UCSD-AML1 (cell line): ENCODE measurements around the gene DRAP1.
A peak's percentile ranks its signal among the peaks of the same experiment; 100 is the strongest.

Experiments used
- DNase-seq: peaks from one replicate; lab custom pipeline; 2025; ENCODE audit not compliant: unreplicated experiment; lab: John Stamatoyannopoulos, UW

Gene DRAP1

DNA sequence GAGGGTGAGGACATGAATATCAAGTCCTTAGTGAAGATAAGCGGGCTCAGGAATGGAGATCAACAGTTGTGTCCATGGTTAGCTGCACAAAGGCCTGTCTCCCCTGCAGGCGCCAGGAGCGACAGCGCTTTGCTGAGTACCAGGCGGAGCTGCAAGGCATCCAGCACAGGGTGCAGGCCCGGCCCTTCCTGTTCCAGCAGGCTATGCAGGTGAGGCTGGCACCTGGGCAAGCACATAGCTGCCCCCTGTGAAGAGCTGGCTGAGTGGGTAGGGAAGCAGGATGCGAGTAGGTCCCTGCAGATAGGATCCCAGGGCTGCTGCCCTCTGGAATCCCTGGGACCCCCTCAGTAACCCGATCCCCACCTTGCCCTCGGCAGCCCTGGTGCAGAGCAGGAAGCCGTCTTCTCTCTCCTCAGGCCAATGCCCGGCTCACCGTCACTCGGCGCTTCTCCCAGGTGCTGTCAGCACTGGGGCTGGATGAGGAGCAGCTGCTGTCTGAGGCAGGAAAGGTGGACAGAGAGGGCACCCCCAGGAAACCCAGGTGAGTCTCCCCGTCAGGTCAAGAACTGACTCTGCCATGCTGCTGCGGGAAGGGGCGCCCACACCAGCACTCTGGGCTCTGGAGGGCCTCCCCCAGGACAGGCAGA is 39.7 kb downstream of the DRAP1 start:
- DNase-seq, result no peak

GRCh38 chr11:65960824-65961266 is 41.6 kb downstream of the DRAP1 start:
- DNase-seq, result no peak

DNA sequence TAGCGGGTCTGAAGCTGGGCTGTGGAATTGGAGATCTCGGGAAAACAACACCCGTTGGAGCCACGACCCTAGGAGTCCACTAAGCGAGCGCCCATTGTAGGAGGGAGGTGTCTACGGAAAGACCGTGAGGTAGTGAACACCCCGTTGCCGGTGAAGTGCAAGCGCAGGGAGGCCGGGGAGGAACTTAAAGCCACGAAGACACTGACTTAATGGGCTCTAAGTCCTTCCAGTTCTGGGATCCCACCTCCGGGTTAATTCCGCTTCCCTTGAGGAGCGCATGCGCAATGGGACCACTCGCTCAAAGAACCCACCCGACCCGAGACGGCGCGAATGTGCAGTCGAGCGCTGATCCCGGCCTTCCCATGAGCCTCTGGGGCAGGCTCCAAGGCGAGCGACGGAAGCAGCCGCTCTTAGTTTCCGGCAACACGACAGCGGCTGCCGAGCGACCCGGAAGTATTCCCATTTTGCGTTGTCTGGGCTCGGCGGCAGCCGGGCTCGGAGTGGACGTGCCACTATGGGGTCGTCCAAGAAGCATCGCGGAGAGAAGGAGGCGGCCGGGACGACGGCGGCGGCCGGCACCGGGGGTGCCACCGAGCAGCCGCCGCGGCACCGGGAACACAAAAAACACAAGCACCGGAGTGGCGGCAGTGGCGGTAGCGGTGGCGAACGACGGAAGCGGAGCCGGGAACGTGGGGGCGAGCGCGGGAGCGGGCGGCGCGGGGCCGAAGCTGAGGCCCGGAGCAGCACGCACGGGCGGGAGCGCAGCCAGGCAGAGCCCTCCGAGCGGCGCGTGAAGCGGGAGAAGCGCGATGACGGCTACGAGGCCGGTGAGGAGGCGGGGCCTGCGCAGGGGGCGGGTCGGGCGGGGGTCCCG is 42.3 kb downstream of the DRAP1 start, which contains the start of gene SART1:
Gene SART1, plus strand, starts transcription at position 468 of the 874 bp plus-strand sequence. Its CDS starts 47 bp downstream, at position 515.
- peak; percentile 98 for DNase-seq

GRCh38 chr11:65962141-65962564 is 42.9 kb downstream of the DRAP1 start:
- no peak for DNase-seq

GRCh38 chr11:65964906-65965305 is 45.7 kb downstream of the DRAP1 start:
- DNase-seq, result no peak

DNA sequence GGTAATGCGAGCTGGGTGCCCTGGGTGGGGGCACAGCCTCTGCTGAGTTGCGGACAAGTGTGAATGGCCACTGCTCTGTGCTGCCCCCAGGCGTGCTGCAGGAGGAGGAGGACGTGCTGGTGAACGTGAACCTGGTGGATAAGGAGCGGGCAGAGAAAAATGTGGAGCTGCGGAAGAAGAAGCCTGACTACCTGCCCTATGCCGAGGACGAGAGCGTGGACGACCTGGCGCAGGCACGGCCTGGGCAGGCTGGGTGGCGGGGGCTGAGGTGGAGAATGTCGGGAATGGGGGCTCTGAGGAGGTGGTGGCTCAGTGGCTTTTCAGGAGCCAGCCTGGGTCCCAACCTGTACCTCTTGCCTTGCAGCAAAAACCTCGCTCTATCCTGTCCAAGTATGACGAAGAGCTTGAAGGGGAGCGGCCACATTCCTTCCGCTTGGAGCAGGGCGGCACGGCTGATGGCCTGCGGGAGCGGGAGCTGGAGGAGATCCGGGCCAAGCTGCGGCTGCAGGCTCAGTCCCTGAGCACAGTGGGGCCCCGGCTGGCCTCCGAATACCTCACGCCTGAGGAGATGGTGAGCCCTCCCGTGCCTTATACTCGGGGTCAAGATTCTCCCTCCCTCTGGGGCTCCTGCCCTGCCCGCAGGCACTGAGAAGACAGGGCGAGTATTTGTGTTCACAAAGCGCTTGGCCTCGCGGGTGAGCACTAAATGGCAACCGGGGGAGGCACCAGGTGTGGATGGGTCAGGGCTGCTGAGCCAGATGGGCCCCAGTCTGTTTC is 46.9 kb downstream of the DRAP1 start:
- DNase-seq, result no peak

GRCh38 chr11:65967329-65967934 is 48.2 kb downstream of the DRAP1 start:
- DNase-seq, result no peak

- no peak for DNase-seq
Measured at GRCh38 chr11:65968600-65969482, 49.6 kb downstream of the DRAP1 start.
